GM12864 (cell line): Measurements from ENCODE around the gene KLF9.

Source experiments
- DNase-seq: peaks from one replicate; pipeline ENCODE4 v3.0.0-alpha.2; 2011; ENCODE audit warnings: low read depth
- H3K4me3 ChIP-seq: 2 replicates; pipeline ENCODE4 v1.5.1; 2011; ENCODE audit warnings: mild to moderate bottlenecking, low read depth, low read length, control low read depth
- CTCF ChIP-seq: IDR thresholded peaks from 2 replicates; pipeline ENCODE4 v1.5.1; 2011; ENCODE audit warnings: low read depth, mild to moderate bottlenecking, moderate library complexity, low read length, control low read depth, inconsistent platforms; ENCODE audit errors: missing control alignments

The KLF9 gene

GRCh38 chr9:70374962-70375618, 39.4 kb downstream of the KLF9 start:
- no peak overlapping the region for H3K4me3 ChIP-seq
- no peak for DNase-seq
- no peak for TF ChIP-seq CTCF

- TF ChIP-seq CTCF, result no peak
- no peak overlapping the region for H3K4me3 ChIP-seq
- DNase-seq, result no peak
Measured at GRCh38 chr9:70367305-70367930, 47.0 kb downstream of the KLF9 start.

- H3K4me3 ChIP-seq, result no peak overlapping the region
- DNase-seq, result no peak
- no peak for TF ChIP-seq CTCF
Measured at GRCh38 chr9:70363760-70364159, 50.7 kb downstream of the KLF9 start.

GRCh38 chr9:70362952-70363351, 51.5 kb downstream of the KLF9 start:
- H3K4me3 ChIP-seq, result no peak overlapping the region
- DNase-seq, result no peak
- no peak for TF ChIP-seq CTCF

GRCh38 chr9:70355801-70356200, 58.7 kb downstream of the KLF9 start:
- DNase-seq, result no peak
- H3K4me3 ChIP-seq, result no peak overlapping the region
- TF ChIP-seq CTCF, result no peak

- no peak for DNase-seq
- peak; percentile 35 for TF ChIP-seq CTCF
- H3K4me3 ChIP-seq, result no peak overlapping the region
Measured at GRCh38 chr9:70352802-70353201, 61.7 kb downstream of the KLF9 start.

GRCh38 chr9:70352356-70352755, 62.1 kb downstream of the KLF9 start:
- H3K4me3 ChIP-seq, result no peak overlapping the region
- no peak for TF ChIP-seq CTCF
- no peak for DNase-seq
